Hepatocyte (in vitro differentiated cells): ENCODE results near the gene SPATA45. TPM values are rescaled to one million over a fixed set of nuclear protein-coding genes. Genes with fewer than 3 reads are reported as not detected.
A peak's percentile ranks its signal among the peaks of the same experiment; 100 is the strongest.

Experiments
- DNase-seq: peaks from one replicate; pipeline ENCODE4 v3.0.0-alpha.2; 2016; ENCODE audit warnings: low spot score
- H2AFZ ChIP-seq: fragments of 200-600 bp; sonication (generic); 2 replicates; pipeline ENCODE4 v1.6.0; 2016; ENCODE audit warnings: antibody characterized with exemption, mild to moderate bottlenecking
- H3K27ac ChIP-seq: fragments of 200-600 bp; sonication (generic); 2 replicates; pipeline ENCODE4 v1.5.1; 2016; ENCODE audit warnings: mild to moderate bottlenecking
- H3K27me3 ChIP-seq: fragments of 200-600 bp; sonication (generic); 2 replicates; pipeline ENCODE4 v1.6.1; 2016
- H3K36me3 ChIP-seq: fragments of 200-600 bp; sonication (generic); replicated peaks from 2 replicates; pipeline ENCODE4 v1.5.1; 2016; ENCODE audit warnings: low read depth; ENCODE audit not compliant: insufficient read depth
- H3K4me1 ChIP-seq: fragments of 200-600 bp; sonication (generic); 2 replicates; pipeline ENCODE4 v1.5.1; 2016; ENCODE audit warnings: mild to moderate bottlenecking, moderate library complexity; ENCODE audit not compliant: insufficient read depth
- H3K4me2 ChIP-seq: fragments of 200-600 bp; sonication (generic); 2 replicates; pipeline ENCODE4 v1.6.0; 2016
- H3K4me3 ChIP-seq: fragments of 200-600 bp; sonication (generic); 2 replicates; pipeline ENCODE4 v1.5.1; 2016; ENCODE audit warnings: mild to moderate bottlenecking
- H3K79me2 ChIP-seq: fragments of 200-600 bp; sonication (generic); 2 replicates; pipeline ENCODE4 v1.6.0; 2017; ENCODE audit warnings: mild to moderate bottlenecking
- H3K9me2 ChIP-seq: fragments of 200-600 bp; sonication (generic); replicated peaks from 2 replicates; pipeline ENCODE4 v1.6.0; 2017; ENCODE audit warnings: mild to moderate bottlenecking; ENCODE audit not compliant: insufficient read depth
- H3K9me3 ChIP-seq: fragments of 200-600 bp; sonication (generic); 2 replicates; pipeline ENCODE4 v1.5.1; 2016; ENCODE audit warnings: low read depth, mild to moderate bottlenecking
- H4K20me1 ChIP-seq: fragments of 200-600 bp; sonication (generic); 2 replicates; pipeline ENCODE4 v1.6.0; 2016; ENCODE audit warnings: mild to moderate bottlenecking; ENCODE audit not compliant: insufficient read depth, poor library complexity, severe bottlenecking
- CTCF ChIP-seq: fragments of 200-600 bp; sonication (generic); IDR thresholded peaks from 2 replicates; pipeline ENCODE4 v1.5.1; 2016; ENCODE audit warnings: antibody characterized with exemption, mild to moderate bottlenecking; ENCODE audit not compliant: poor library complexity
- EZH2 ChIP-seq: fragments of 200-600 bp; sonication (generic); IDR thresholded peaks from 2 replicates; pipeline ENCODE4 v1.6.1; 2016; ENCODE audit warnings: antibody characterized with exemption, mild to moderate bottlenecking, borderline replicate concordance
- EZH2phosphoT487 ChIP-seq: fragments of 200-600 bp; sonication (generic); IDR thresholded peaks from one replicate; pipeline ENCODE4 v1.6.1; 2018; ENCODE audit warnings: antibody characterized with exemption, mild to moderate bottlenecking, low read depth, moderate library complexity; ENCODE audit not compliant: unreplicated experiment, severe bottlenecking
- WGBS: methylation state at CpG from one replicate; pipeline ENCODE4 v1.1.6; 2016; ENCODE audit warnings: low lambda C conversion rate; ENCODE audit errors: missing lambda C conversion rate; 5-methylcytosine and 5-hydroxymethylcytosine counted together
- polyA plus RNA-seq: library from polyadenylated mRNA; unstranded; fragments of >200 nt; fragmentation: Nextera tagmentation; extraction: Ambion mirVana; gene quantifications from 2 replicates; pipeline ENCODE4 v1.2.1, GENCODE V29; 2016
- total RNA-seq: library from RNA; depleted of rRNA; stranded (reverse); fragments of >200 nt; gene quantifications from 2 replicates; pipeline ENCODE4 v1.2.3, GENCODE V29; 2014

The SPATA45 gene
- total and polyA plus RNA-seq, 2 experiments from 2014 or later: 0.44 TPM; not detected in 1

GRCh38 chr1:212828395-212828794, 19.1 kb downstream of the SPATA45 start:
- H3K27ac ChIP-seq: peak overlapping the region; percentile 92

GRCh38 chr1:212827831-212828278, 19.6 kb downstream of the SPATA45 start:
- 18% methylated on average over 5 of the region's 5 CpGs for WGBS
- Histone ChIP-seq H3K36me3 (no peaks in the 10 kb centered on the region), H3K4me1 (peaks cover 37% of the 10 kb centered on the region), H3K27ac (peak overlapping the region; percentile 92), H3K27me3 (no peaks in the 10 kb centered on the region), H3K9me3 (no peaks in the 10 kb centered on the region), H3K79me2 (no peaks in the 10 kb centered on the region), H3K4me2 (peak overlapping the region; percentile 22), H3K4me3 (no peak overlapping the region), H4K20me1 (no peaks in the 10 kb centered on the region), H2AFZ (no peak overlapping the region), H3K9me2 (no peaks in the 10 kb centered on the region)
- peak; percentile 67 for DNase-seq
- TF ChIP-seq EZH2 (no peak), EZH2phosphoT487 (no peak), CTCF (no peak)

More at GRCh38 chr1:212828395-212828794, 19.1 kb downstream of the SPATA45 start:
- H3K9me3 ChIP-seq: no peaks in the 10 kb centered on the region
- no peak for TF ChIP-seq EZH2phosphoT487
- TF ChIP-seq CTCF: no peak
- TF ChIP-seq EZH2: no peak
- H3K4me3 ChIP-seq: no peak overlapping the region
- H3K79me2 ChIP-seq: no peaks in the 10 kb centered on the region
- DNase-seq: no peak
- no peaks in the 10 kb centered on the region for H3K9me2 ChIP-seq
- 73% methylated on average over 2 of the region's 2 CpGs for WGBS
- no peaks in the 10 kb centered on the region for H4K20me1 ChIP-seq
- H3K36me3 ChIP-seq: no peaks in the 10 kb centered on the region
- H3K4me2 ChIP-seq: peak overlapping the region; percentile 22
- no peaks in the 10 kb centered on the region for H3K27me3 ChIP-seq
- H3K4me1 ChIP-seq: peaks cover 40% of the 10 kb centered on the region
- no peak overlapping the region for H2AFZ ChIP-seq

- WGBS: 79% methylated on average over 4 of the region's 4 CpGs
- Histone ChIP-seq H3K9me3 (no peaks in the 10 kb centered on the region), H3K4me3 (no peak overlapping the region), H3K4me1 (peaks cover 33% of the 10 kb centered on the region), H3K36me3 (no peaks in the 10 kb centered on the region), H4K20me1 (no peaks in the 10 kb centered on the region), H3K27ac (peak overlapping the region; percentile 91), H2AFZ (no peak overlapping the region), H3K79me2 (no peaks in the 10 kb centered on the region), H3K4me2 (peak overlapping the region; percentile 51), H3K9me2 (no peaks in the 10 kb centered on the region), H3K27me3 (no peaks in the 10 kb centered on the region)
- TF ChIP-seq EZH2: no peak
- no peak for TF ChIP-seq CTCF
- no peak for TF ChIP-seq EZH2phosphoT487
- DNase-seq: no peak
Observed at GRCh38 chr1:212827171-212827776, 20.2 kb downstream of the SPATA45 start.
